H1 (cell line): ENCODE results near the gene RAB24. TPM values are rescaled to one million over a fixed set of nuclear protein-coding genes. Genes with fewer than 3 reads are reported as not detected.

ENCODE experiments used
- CTCF ChIA-PET: fragments of 300-600 bp; sonication (Branson Sonifier 250); formaldehyde crosslinking; loops from one replicate; lab custom pipeline; 2021; ENCODE audit not compliant: partially characterized antibody; lab: Charles Lee
- POLR2A ChIA-PET: fragments of 300-600 bp; sonication (Branson Sonifier 250); formaldehyde crosslinking; loops from one replicate; lab custom pipeline; 2021; ENCODE audit warnings: inconsistent platforms; ENCODE audit not compliant: partially characterized antibody; lab: Charles Lee
- DNase-seq, 2 experiments: peaks; one replicate each; pipeline versions ENCODE4 v3.0.0 to v3.0.0-alpha.2; 2010 to 2022; ENCODE audit warnings: low spot score in 2 of 2, low read depth in 1 of 2, mixed read lengths in 1 of 2
- FAIRE-seq: peaks from 2 replicates; lab custom pipeline; 2011; peaks lifted over from hg19 to GRCh38; lab: Jason Lieb, UNC
- H2AFZ ChIP-seq: 2 replicates; pipeline ENCODE4 v1.8.1; 2012; ENCODE audit warnings: low read length, inconsistent platforms
- H2AK5ac ChIP-seq: 2 replicates; pipeline ENCODE4 v1.6.1; 2013; ENCODE audit warnings: low read depth, low read length
- H2BK120ac ChIP-seq: replicated peaks from 2 replicates; pipeline ENCODE3; 2013; ENCODE audit warnings: low read depth, low read length, inconsistent platforms
- H2BK12ac ChIP-seq: 2 replicates; pipeline ENCODE4 v1.6.1; 2013; ENCODE audit warnings: low read depth, low read length
- H2BK15ac ChIP-seq: 2 replicates; pipeline ENCODE4 v1.6.1; 2013; ENCODE audit warnings: low read length
- H2BK20ac ChIP-seq: 2 replicates; pipeline ENCODE4 v1.6.1; 2013; ENCODE audit warnings: low read length
- H2BK5ac ChIP-seq: 2 replicates; pipeline ENCODE4 v1.6.1; 2013; ENCODE audit warnings: low read depth, low read length
- H3K14ac ChIP-seq: 2 replicates; pipeline ENCODE4 v1.6.1; 2013; ENCODE audit warnings: inconsistent platforms; ENCODE audit not compliant: insufficient read length
- H3K18ac ChIP-seq: 2 replicates; pipeline ENCODE4 v1.6.1; 2013; ENCODE audit warnings: low read length; ENCODE audit errors: extremely low read depth
- H3K23ac ChIP-seq: 2 replicates; pipeline ENCODE4 v1.6.1; 2013; ENCODE audit warnings: inconsistent platforms; ENCODE audit not compliant: insufficient read length
- H3K23me2 ChIP-seq: 2 replicates; pipeline ENCODE4 v1.6.1; 2013; ENCODE audit warnings: low read depth, low read length
- H3K27ac ChIP-seq: 2 replicates; pipeline ENCODE4 v1.6.1; 2011; ENCODE audit warnings: low read depth, low read length, inconsistent platforms
- H3K27me3 ChIP-seq, 4 experiments: replicated peaks in 1 of 4; 1 replicate in 1 of 4; 2 replicates in 3 of 4; pipeline versions ENCODE4 v1.6.1 to v1.8.1; 2011 to 2013; ENCODE audit warnings: low read length in 3 of 4, mild to moderate bottlenecking in 3 of 4, inconsistent platforms in 2 of 4, mixed read lengths in 2 of 4, moderate library complexity in 1 of 4; ENCODE audit not compliant: control insufficient read depth in 3 of 4, insufficient read depth in 3 of 4; ENCODE audit errors: extremely low read depth in 1 of 4
- H3K36me3 ChIP-seq, 4 experiments: 2 replicates each; pipeline versions ENCODE4 v1.6.1 to v1.8.1; 2011 to 2013; ENCODE audit warnings: mild to moderate bottlenecking in 4 of 4, low read length in 3 of 4, moderate library complexity in 2 of 4, control low read depth in 1 of 4, inconsistent platforms in 1 of 4; ENCODE audit not compliant: insufficient read depth in 4 of 4, control insufficient read depth in 2 of 4
- H3K4ac ChIP-seq: replicated peaks from 2 replicates; pipeline ENCODE3; 2013; ENCODE audit warnings: low read length, low read depth, mixed read lengths, inconsistent platforms; ENCODE audit not compliant: insufficient read length
- H3K4me1 ChIP-seq, 4 experiments: replicated peaks in 1 of 4; 1 replicate in 1 of 4; 2 replicates in 3 of 4; pipeline versions ENCODE4 v1.6.1 to v1.8.1; 2011 to 2013; ENCODE audit warnings: low read length in 3 of 4, inconsistent platforms in 2 of 4, mixed read lengths in 1 of 4; ENCODE audit not compliant: insufficient read depth in 4 of 4, control insufficient read depth in 3 of 4
- H3K4me2 ChIP-seq, 2 experiments: 2 replicates each; pipeline versions ENCODE4 v1.6.1 to v1.8.1; 2011 to 2013; ENCODE audit warnings: low read depth in 2 of 2, low read length in 2 of 2, control low read depth in 1 of 2, inconsistent platforms in 1 of 2, mild to moderate bottlenecking in 1 of 2; ENCODE audit not compliant: insufficient read depth in 1 of 2
- H3K4me3 ChIP-seq, 4 experiments: fragments of 200-600, 300-600 bp in 1 of 4; sonication (generic), shearing (Covaris generic), sonication (Bioruptor Twin) in 1 of 4; 2 replicates each; pipeline versions ENCODE4 v1.5.1 to v1.8.1; 2011 to 2016; ENCODE audit warnings: low read length in 4 of 4, low read depth in 3 of 4, control low read depth in 2 of 4, inconsistent platforms in 2 of 4, mild to moderate bottlenecking in 2 of 4, mixed read lengths in 1 of 4, moderate library complexity in 1 of 4; ENCODE audit not compliant: insufficient read depth in 2 of 4; ENCODE audit errors: extremely low read depth in 1 of 4
- H3K56ac ChIP-seq: replicated peaks from 2 replicates; pipeline ENCODE3; 2013; ENCODE audit warnings: low read depth, mild to moderate bottlenecking, mixed read lengths, low read length, inconsistent platforms; ENCODE audit not compliant: insufficient read length
- H3K79me1 ChIP-seq: 2 replicates; pipeline ENCODE4 v1.6.1; 2013; ENCODE audit warnings: low read depth, low read length, control low read depth
- H3K79me2 ChIP-seq, 2 experiments: 2 replicates each; pipeline versions ENCODE4 v1.6.1 to v1.8.1; 2012 to 2013; ENCODE audit warnings: low read length in 2 of 2, mild to moderate bottlenecking in 2 of 2, inconsistent platforms in 1 of 2; ENCODE audit not compliant: insufficient read depth in 2 of 2, control insufficient read depth in 1 of 2
- H3K9ac ChIP-seq, 4 experiments: replicated peaks in 1 of 4; 1 replicate in 1 of 4; 2 replicates in 3 of 4; pipeline versions ENCODE4 v1.6.1 to v1.8.1; 2011 to 2013; ENCODE audit warnings: low read depth in 3 of 4, low read length in 3 of 4, control low read depth in 2 of 4, mild to moderate bottlenecking in 2 of 4, moderate library complexity in 2 of 4, inconsistent platforms in 1 of 4; ENCODE audit errors: extremely low read depth in 1 of 4
- H3K9me3 ChIP-seq, 2 experiments: 2 replicates each; pipeline versions ENCODE4 v1.6.1 to v1.8.1; 2012 to 2013; ENCODE audit warnings: mild to moderate bottlenecking in 2 of 2, moderate library complexity in 2 of 2, control low read depth in 1 of 2, inconsistent platforms in 1 of 2, low read depth in 1 of 2, low read length in 1 of 2, mixed read lengths in 1 of 2; ENCODE audit not compliant: insufficient read depth in 2 of 2
- H4K20me1 ChIP-seq, 2 experiments: replicated peaks in 1 of 2; 2 replicates each; pipeline versions ENCODE3 to v1.8.1; 2011 to 2013; ENCODE audit warnings: inconsistent platforms in 2 of 2, low read length in 2 of 2, mild to moderate bottlenecking in 1 of 2; ENCODE audit not compliant: insufficient read depth in 2 of 2, control insufficient read depth in 1 of 2
- H4K5ac ChIP-seq: 2 replicates; pipeline ENCODE4 v1.6.1; 2013; ENCODE audit warnings: low read length, low read depth, mixed read lengths, inconsistent platforms; ENCODE audit not compliant: insufficient read length
- H4K8ac ChIP-seq: 2 replicates; pipeline ENCODE4 v1.8.0; 2013; ENCODE audit warnings: mild to moderate bottlenecking, moderate library complexity, low read length, inconsistent platforms; ENCODE audit not compliant: insufficient read depth; ENCODE audit errors: extremely low read depth
- H4K91ac ChIP-seq: replicated peaks from 2 replicates; pipeline ENCODE3; 2013; ENCODE audit warnings: low read length, mixed read lengths, inconsistent platforms; ENCODE audit not compliant: insufficient read length
- RAD21 ChIP-seq, 2 experiments: IDR thresholded peaks in 1 of 2; conservative IDR thresholded peaks in 1 of 2; 2 replicates each; pipeline ENCODE4 v1.6.1; 2011; ENCODE audit warnings: low read depth in 2 of 2, low read length in 2 of 2, improper control_type of control experiment in 1 of 2, inconsistent platforms in 1 of 2, mild to moderate bottlenecking in 1 of 2, moderate library complexity in 1 of 2
- WGBS, 2 experiments: shearing (Covaris generic) in 1 of 2; methylation state at CpG; one replicate each; pipeline versions ENCODE4 v1.1.6 to v1.1.7; 2013 to 2015; ENCODE audit warnings: low lambda C conversion rate in 2 of 2, mixed read lengths in 2 of 2, inconsistent platforms in 1 of 2, low coverage in 1 of 2, missing lambda C conversion rate in 1 of 2; ENCODE audit not compliant: insufficient replicate concordance in 2 of 2, insufficient coverage in 1 of 2, insufficient read length in 1 of 2; ENCODE audit errors: extremely low coverage in 1 of 2, missing lambda C conversion rate in 1 of 2; 5-methylcytosine and 5-hydroxymethylcytosine counted together
- polyA plus RNA-seq, 7 experiments: library from polyadenylated mRNA; depleted of rRNA in 3 of 7; stranded (reverse) in 5 of 7; unstranded in 2 of 7; fragments of >200 nt in 5 of 7; fragments of 200-250 nt in 2 of 7; gene quantifications; 1 replicate in 5 of 7; 2 replicates in 1 of 7; 4 replicates in 1 of 7; pipeline versions ENCODE4 v1.2.1 to v1.2.3, GENCODE V29; 2011 to 2013; ENCODE audit warnings: missing spikeins in 2 of 7, mixed read lengths in 2 of 7
- total RNA-seq: library from RNA; stranded (reverse); fragmentation: NEBNext Ultra II Directional; extraction: Animal tissue kit (Norgen Biotek cat#: 25700); gene quantifications from 2 replicates; pipeline ENCODE4 v1.2.1, GENCODE V29; 2021
- TF ChIP-seq, protein P1 (sequence below), 3 experiments: IDR thresholded peaks; 1 replicate in 2 of 3; 2 replicates in 1 of 3; pipeline versions ENCODE4 v1.5.1 to v1.6.1; 2011; ENCODE audit warnings: low read length in 3 of 3, mild to moderate bottlenecking in 3 of 3, inconsistent platforms in 2 of 3, low read depth in 1 of 3, moderate library complexity in 1 of 3; ENCODE audit not compliant: insufficient read depth in 1 of 3; ENCODE audit errors: control extremely low read depth in 1 of 3

Gene RAB24
- total and polyA plus RNA-seq, 2 of the 8 experiments (the other 6 are each of a cell fraction or from before 2014, with no cell fraction given): 18.8 to 33.8 TPM

DNA sequence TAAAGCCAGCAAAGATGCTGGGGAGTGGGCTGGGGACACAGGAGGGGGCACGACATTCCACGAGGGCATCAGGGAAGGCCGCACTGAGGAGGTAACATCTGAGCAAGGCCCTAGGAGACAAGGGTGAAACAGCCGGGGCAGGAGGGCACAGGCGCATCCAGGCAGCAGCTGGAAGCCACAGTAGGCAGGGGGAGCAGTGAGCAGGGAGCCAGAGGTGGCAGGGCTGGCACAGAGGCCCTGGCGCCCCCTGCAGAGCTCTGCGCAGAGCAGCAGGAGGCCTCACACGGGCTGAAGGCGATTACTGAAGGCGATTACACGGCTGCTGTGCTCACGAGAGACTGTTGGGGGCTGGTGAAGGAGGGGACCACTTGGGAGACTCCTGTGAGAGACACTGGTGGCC, 32.6 kb upstream of the RAB24 start:
- peaks cover 0 to 17% of the 10 kb centered on the region in 2 experiments for H4K20me1 ChIP-seq
- TF ChIP-seq RAD21 (IDR thresholded peaks at IDR 0.05 in 1 of 2, conservative IDR thresholded peaks at IDR 0.05 in 1 of 2; ENCODE audit: low read depth in 2 of 2, low read length in 2 of 2): peak; percentile 13 to 27; a peak in 1 of 4 replicates
- TF ChIP-seq, protein P1, sequence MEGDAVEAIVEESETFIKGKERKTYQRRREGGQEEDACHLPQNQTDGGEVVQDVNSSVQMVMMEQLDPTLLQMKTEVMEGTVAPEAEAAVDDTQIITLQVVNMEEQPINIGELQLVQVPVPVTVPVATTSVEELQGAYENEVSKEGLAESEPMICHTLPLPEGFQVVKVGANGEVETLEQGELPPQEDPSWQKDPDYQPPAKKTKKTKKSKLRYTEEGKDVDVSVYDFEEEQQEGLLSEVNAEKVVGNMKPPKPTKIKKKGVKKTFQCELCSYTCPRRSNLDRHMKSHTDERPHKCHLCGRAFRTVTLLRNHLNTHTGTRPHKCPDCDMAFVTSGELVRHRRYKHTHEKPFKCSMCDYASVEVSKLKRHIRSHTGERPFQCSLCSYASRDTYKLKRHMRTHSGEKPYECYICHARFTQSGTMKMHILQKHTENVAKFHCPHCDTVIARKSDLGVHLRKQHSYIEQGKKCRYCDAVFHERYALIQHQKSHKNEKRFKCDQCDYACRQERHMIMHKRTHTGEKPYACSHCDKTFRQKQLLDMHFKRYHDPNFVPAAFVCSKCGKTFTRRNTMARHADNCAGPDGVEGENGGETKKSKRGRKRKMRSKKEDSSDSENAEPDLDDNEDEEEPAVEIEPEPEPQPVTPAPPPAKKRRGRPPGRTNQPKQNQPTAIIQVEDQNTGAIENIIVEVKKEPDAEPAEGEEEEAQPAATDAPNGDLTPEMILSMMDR (IDR thresholded peaks at IDR 0.05; ENCODE audit: control extremely low read depth in 1 of 3, insufficient read depth in 1 of 3, low read depth in 1 of 3, low read length in 3 of 3): peak in 2 of 3 experiments; percentile 39 to 74; a peak in 3 of 4 replicates

More for the DNA sequence above, 32.6 kb upstream of the RAB24 start:
- Histone ChIP-seq H3K36me3 (peaks cover 22 to 33% (median 32%) of the 10 kb centered on the region in 4 experiments), H3K4me2 (no peak overlapping the region; a peak in 1 of 4 replicates), H2AK5ac (no peak overlapping the region), H3K23ac (no peak overlapping the region), H4K91ac (no peak overlapping the region), H3K23me2 (no peaks in the 10 kb centered on the region), H3K4ac (no peak overlapping the region), H3K4me3 (no peak overlapping the region), H2BK20ac (no peak overlapping the region), H3K79me1 (peaks cover 9% of the 10 kb centered on the region), H3K9ac (no peak overlapping the region), H3K9me3 (no peaks in the 10 kb centered on the region), H2BK15ac (no peak overlapping the region), H2AFZ (no peak overlapping the region), H4K8ac (no peak overlapping the region), H3K18ac (no peak overlapping the region), H3K56ac (no peak overlapping the region), H2BK5ac (peak overlapping the region; percentile 60; the same call in 1 of the 2 replicates), H2BK120ac (no peak overlapping the region), H4K5ac (no peak overlapping the region), H3K27me3 (no peaks in the 10 kb centered on the region), H3K4me1 (peaks cover 0 to 5% (median 3%) of the 10 kb centered on the region in 4 experiments; a peak in 4 of 7 replicates), H2BK12ac (no peak overlapping the region), H3K27ac (peak overlapping the region; percentile 64; the same call in 1 of the 2 replicates), H3K14ac (no peak overlapping the region), H3K79me2 (peaks cover 3 to 8% of the 10 kb centered on the region in 2 experiments; a peak in 2 of 4 replicates)
- WGBS, 2 experiments: 84% methylated on average over 12 of the region's 12 CpGs; no CpG with 5 or more reads in 1 of the 2 experiments
- no peak for FAIRE-seq
- ChIA-PET CTCF (interaction anchor here (0.9 to 10.3 kb wide), 14 partner anchors 8 to 103 kb away, joined by 3 to 100 read pairs (median 4); partner anchors contain the start of genes LMAN2 and RGS14), POLR2A (interaction anchor here (0.6 to 2.0 kb wide), 8 partner anchors 9 to 1284 kb away, joined by 3 to 7 read pairs (median 4); partner anchors contain the start of gene LMAN2)
- no peak for DNase-seq
